Umbilical cord (tissue), 2 donors: ENCODE results near the gene PPP6R2. TPM values are rescaled to one million over a fixed set of nuclear protein-coding genes. Genes with fewer than 3 reads are reported as not detected.

Source experiments
- DNase-seq: peaks from one replicate; pipeline ENCODE4 v3.0.0-alpha.2; 2015; ENCODE audit warnings: low spot score
- total RNA-seq: library from RNA; depleted of rRNA; stranded (reverse); fragments of >200 nt; gene quantifications from one replicate; pipeline ENCODE4 v1.2.3, GENCODE V29; 2014; ENCODE audit warnings: low replicate concordance; ENCODE audit not compliant: insufficient read depth

PPP6R2 gene
- total RNA-seq, 1 donor from 2014 or later = 43.8 TPM

DNA sequence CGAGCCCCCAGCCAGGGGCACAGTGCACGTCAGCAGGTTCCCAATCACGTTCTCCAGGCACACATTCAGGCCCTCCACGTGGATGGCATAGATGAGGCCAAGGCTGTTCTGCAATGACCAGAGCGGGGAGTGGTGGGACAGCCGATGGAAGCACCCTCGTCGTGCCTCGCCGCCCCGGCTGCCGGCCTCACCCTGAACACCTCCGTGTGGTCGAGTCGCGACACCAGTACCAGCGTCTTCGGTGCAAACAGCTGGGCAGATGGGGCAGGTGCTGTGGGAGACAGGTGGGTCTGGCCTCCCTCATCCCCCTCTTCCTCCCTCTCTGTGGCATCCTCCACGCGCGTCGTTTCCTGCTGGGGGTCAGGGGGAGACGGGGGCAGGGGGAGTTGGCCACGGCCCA, 124.2 kb downstream of the PPP6R2 start:
- no peak for DNase-seq

DNA sequence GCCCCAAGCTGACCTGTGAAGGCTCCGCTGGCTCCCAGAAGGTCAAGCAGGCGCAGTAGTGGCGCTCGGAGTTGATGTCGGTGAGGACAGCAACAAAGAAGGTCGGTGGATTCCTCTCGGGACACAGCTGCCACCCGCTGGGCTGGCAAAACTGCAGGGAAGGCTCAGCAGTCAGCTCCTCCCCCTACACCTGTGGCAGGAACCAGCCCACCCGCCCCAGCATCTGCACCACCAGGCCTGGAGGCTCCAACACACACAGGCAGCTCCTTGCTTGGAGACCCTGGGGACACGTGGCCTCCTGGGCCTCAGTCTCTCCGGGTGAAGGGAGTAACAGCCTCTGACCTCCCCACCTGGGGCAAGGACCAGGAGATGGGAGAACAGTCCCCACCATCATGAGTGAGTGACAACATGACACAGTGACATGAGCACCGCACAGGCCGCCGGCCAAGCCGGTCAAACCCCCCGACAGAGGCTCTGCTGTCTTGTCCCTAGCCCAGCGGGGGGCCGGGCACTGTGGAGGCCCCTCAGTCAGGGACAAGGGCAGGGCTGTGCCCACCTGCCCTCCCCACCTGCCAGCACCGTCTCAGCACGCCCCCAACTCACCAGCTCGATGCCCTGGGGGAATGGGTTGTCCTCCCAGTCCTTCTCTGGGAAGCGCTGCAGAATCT, 124.8 kb downstream of the PPP6R2 start:
- no peak for DNase-seq

DNA sequence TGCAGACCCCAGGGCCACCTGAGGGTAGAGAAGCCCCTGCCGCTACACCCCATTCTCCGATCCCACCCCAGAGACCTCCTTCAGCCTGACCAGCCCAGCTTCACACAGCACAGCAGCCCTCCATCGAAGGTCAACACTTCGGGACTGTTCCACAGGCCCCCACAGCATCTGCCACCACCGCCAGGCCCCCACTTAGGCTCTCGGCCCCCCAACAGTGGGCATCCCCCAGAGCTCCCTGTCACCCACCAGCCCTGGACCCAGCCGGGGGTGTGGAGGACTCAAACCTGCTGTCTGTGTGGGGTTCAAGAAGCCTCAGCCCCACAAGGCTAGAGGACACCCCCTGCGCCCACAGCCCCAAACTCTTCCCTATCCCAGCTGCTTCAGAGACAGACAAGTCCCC, 125.5 kb downstream of the PPP6R2 start:
- no peak for DNase-seq

DNA sequence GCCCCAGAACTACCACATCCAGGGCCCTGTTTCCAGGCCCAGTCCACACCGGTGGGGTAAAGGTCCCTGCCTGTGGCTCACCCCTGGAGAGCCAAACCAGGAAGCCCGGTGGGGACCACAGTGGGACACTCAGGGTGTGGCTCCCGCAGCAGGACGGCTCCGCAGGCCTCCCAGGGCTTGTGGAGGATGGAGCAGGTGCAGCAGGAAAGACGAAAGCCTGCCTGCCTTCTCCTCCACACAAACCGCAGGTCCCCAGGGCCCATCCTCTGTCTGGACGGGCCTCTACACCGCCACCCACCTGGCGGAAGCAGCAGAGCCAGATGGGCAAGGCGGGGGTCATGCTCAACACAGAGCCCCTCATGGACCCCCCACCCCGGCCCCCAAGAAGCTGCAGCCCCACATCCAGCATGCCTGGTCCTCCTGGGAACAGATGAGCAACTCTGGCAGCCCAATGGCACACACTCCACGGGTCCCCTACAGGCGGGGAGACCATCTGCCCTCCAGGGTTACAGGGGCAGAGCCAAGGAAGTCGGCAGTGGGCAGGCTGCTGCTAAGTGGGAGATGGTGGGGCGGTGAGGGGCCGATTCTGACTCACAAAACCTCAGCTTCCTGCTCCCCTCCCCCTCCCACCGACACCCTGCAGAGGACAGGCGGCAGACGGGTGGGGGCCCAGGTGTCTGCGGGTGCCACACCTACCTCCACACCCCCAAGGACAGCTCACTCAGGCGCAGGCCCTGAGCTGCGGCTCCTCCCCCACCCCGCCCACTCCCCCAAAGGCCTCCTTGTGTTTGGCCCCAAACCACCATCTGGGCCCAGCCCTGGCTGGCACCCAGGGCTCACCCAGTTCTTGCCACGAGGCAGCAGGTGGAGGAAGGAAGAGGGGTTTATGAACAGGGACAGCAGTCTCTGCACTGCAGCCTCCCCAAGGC, 126.5 kb downstream of the PPP6R2 start:
- DNase-seq = peak; percentile 39

DNA sequence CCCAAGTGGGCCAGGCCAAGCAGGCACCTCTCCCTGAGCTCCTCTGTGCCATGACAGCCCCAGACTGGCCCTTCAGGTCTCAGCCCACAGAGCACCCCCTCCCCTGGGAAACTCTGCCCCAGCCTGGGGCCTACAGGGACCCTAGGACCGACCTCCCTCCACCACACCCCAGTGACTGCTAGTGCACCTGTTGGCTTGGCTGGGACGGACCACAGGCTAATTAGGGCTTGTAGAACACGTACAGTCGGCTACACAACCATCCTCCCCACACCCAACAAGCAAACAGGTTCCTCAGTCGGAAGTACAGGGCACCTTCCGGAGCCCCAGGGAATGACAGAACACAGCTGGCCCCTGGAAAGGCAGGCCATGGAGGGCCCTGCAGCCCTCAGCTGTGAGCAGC, 127.4 kb downstream of the PPP6R2 start:
- no peak for DNase-seq

DNA sequence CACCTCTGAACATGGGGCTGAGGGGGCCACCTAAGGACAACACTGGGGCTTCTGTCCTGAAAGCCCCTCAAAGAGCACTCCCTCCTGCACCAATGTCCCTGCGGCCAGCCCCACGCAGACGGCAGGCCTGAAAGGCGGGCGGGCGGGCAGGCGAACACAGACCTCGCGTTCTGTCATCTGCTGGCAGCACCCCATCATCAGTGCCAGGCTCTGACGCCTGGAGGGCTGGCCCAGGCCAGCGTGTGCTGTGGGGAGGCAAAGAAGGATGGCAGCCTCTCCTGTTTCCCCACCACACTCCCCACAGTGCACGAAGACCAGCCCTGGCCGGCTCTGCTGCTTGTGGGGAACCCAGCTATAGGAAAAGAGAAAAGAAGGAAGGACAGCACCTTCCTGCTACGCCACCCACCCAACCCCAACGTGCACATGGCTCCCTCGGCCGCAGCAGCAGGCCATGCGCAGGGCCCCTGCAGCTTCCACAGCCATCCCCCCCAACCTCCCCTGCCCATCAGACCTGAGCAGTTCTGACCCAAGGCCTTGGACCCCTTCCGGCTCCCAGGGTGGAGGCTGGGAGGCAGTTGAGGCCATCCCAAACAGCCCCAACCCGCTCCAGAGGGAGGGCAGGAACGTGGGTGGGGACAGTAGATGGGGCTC, 128.2 kb downstream of the PPP6R2 start:
- DNase-seq = no peak

DNA sequence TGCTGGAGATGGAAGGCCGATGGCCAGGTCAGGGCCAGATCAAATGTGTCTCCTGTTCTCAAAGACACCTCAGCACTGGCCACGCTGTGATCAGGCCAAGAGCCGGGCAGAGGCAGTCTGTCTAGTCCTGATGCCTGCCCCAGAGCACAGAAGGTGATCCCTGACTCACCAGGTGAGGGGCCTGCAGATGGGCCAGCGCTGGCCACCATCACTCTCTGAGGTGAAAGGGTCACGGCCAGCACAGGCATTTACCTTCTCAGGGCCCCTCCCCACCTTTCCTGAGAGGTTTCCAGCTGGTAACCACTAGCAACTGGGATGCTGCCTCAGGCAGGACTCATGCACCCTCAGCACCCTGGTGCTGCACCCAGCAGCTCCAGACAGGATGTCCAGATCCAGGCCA, 128.8 kb downstream of the PPP6R2 start:
- no peak for DNase-seq

DNA sequence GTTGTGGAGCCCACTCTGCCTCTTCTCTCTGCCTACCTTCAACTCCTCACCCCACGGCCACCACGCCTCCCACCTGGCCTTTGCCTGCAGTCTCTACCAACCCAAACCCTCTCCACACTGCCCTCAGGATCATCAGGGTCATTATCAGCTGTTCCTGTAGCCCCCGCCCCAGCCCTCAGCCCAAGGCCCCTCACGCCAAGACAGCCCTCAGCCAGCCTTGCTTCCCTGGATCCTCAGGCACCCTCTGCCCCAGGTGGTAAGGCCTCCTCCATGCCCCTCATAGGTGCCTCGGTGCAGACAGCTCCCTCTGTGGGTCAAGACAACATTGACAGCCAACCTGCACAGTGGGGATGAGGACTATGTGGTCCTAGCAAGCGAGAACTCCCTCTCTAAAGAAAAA, 130.0 kb downstream of the PPP6R2 start:
- no peak for DNase-seq

DNA sequence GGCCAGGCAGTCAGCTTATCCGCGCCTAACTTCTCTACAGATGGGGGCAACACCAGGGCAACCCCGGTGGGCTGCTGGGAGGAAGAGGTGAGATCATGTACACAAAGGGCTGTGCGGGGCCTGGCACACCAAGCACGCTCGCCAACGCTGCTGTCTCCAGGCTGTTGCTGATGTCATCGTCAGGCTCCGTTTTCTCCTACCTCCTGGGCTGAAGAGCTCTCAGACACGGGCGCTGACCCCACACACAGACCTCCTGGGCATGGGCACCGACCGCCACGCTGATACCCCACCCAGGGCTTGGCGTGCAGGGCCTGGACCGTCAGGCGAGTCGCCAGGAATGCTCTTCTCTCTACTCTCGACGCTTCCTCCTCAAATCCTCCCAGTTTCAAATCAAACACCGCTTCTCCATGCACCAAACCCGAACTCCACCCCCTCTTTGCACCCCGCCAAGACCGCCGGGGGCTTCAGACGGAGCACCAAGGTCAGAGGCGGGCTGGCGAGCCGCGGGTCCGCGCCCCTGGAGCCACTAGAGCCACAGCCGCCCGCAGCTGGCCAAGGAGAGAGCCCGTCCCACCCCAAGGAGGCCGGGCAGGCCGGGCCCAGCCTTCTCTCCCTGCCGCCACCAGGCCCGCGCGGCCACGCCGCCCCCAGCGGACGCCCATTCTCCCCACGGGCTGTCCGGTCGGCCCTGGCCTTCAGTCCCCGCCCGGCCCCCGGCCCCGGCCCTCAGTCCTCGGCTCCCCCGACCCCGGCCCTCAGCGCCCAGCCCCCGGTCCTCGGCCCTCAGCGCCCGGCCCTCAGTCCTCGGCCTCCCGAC, 130.9 kb downstream of the PPP6R2 start:
- DNase-seq = peak; percentile 34

DNA sequence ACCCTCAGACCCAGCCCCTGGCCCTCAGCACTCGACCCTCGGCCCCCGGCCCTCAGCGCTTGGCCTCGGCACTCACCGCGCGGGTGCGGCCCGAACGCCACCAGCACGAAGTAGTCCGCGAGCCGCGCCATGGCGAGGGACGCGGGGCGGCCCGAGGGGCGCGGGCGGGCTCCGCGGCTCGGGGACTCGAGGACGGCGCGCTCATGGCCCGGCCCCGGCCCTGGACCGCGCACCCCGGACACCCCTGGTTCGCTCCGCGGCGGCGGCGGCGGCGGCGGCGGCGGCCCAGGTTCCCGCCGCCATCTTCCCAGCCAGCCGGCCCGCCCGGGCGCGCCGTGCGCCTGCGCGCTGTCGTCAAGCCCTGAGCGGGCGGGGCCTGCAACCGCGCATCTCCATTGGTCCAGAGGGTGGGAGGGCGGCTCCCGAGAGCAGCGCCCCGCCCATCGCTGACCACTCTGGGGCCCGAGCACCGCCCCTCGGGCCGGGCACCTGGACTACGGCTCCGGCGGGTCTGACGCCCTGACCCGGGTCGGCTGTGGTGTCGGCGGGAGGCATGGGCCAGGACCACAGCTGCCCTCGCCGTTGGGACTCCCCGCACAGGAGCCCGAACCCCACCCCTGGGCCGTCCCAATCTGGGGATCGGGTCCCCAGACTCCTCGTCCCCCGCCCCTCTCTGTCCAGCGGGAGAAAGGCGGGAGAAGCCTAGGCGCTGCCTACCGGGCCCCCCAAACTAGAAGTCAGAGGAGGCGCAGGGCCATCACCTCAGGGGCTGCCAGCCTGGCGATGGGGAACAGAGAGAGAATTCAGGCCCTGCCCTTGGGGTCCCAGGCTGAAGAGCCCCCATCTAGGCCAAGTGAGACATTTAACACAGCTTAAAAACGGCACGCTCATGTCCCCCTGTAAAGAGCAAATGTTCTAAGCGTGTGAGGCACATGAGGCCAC, 131.9 kb downstream of the PPP6R2 start, which contains the start of gene SBF1:
TSS of gene SBF1 (minus strand) at position 326 of the 942 bp plus-strand sequence. CDS start at position 131, 195 bp downstream.
- peak; percentile 93 for DNase-seq

DNA sequence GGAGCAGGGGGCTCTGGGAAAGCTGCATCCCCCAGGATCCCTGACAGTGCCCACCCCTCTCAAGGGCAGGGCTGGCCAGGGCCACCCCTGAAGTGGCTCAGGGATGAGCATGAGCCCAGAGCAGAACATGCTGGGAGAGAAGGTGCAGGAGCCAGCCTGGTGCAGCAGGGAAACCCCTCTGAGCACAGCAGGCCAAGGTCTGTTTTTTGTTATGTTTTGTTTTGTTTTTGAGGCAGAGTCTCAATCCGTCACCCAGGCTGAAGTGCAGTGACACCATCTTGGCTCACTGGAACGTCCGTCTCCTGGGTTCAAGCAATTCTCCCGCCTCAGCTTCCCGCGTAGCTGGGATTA, 132.5 kb downstream of the PPP6R2 start:
- DNase-seq = no peak

DNA sequence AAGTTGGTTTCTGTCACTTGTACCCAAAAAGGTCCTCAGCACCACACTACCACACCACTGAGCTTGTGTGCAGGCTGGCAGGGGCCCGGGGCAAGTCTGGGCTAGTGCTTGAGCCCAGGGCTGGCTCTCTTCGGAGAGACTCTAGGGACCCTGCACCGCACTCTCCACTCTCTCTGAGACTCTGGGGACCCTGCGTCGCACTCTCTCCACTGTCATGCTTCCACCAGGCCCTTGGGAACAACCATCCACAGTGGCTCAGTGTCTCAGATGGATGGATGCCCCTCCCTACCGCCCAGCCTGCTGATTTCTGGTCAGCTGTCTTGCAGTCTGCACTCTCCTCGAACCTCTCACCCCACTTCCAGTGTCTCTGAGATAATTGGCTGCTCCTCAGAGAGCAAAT, 133.7 kb downstream of the PPP6R2 start:
- no peak for DNase-seq

DNA sequence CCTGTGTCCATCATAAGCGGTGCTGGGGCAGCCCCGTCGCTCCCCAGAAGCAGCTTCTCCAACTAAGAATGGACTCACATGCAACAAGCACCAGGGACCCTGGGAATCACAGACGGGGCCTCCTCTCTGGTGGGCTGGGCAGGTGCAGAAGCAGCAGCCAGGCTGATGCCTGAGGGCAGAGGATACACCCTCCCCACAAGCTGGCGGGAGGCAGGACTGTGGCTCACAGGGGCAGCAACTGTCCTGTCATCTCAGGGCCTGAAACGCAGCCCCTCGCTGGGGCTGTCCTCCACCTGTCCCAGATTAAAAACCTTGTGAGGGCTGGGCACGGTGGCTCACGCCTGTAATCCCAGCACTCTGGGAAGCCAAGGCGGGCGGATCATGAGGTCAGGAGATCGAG, 134.8 kb downstream of the PPP6R2 start:
- no peak for DNase-seq

DNA sequence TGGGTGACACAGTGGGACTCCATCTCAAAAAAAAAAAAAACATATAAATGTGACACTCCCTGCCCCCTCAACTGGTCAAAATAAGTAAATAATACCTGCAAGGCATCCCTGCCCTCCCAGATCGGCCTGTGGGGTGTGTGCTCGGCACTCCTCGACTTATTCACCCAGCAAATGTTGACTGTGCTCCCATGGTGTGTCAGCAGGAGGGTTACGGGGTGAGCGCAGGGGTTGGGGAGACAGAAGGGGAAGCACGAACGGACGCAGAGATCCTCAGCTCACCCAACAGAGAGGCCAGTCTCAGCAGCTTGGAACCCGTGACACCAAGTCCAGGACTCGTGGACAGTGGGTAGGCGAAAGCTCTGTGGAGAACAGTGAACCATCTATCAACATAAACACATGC, 136.6 kb downstream of the PPP6R2 start:
- no peak for DNase-seq

DNA sequence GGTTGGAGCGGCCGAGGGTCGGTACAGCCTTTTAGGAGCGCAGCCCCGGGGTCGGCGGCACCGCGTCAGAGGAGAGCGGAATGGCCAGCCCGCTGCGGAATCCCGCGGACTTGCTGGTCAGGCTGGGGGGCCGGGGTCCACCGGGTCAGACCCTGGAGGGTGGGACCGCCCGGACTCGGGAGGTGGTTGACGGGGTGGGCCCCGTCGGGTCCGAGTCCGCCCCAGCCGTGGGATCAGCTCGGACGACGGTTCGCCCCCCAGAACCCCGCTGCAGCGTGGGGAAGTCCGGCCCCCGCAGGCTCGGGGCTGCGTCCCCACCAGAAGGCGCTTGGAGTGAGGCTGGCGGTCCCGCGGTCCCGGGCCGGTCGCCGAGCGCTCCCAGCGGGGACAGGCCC, 137.9 kb downstream of the PPP6R2 start:
- DNase-seq = no peak

DNA sequence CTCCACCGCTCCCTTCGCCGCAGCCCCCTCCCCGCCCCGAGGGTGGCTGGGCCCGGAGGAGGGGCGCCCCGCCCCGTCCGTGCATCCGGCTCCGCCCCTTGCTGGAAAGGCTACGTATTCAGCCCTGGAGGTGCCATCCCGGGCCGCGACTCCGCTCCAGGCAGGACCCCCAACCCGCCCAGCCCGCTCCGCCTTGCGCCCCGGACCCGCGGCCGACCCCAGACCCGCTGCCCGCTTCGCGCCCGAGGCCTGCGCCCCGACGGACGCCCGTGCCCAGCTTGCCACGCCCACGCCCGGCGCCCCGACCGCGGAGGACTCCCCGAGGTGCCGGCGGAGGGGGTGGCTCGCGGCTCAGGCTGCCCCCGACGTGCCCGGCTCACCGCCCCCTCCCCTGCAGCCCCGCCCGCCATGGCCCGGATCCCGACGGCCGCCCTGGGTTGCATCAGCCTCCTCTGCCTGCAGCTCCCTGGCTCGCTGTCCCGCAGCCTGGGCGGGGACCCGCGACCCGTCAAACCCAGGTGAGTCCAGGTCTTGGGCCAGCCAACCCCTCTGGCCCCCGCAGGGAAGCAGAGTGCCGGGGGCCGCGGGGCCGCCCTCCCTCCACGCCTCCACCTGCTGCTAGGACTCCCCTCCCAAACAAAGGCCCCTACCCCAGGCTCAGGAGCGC, 138.4 kb downstream of the PPP6R2 start, which contains the start of gene ADM2:
TSS of gene ADM2 (plus strand) at position 104 of the 667 bp plus-strand sequence. CDS start at position 409, 305 bp downstream.
- DNase-seq = no peak

DNA sequence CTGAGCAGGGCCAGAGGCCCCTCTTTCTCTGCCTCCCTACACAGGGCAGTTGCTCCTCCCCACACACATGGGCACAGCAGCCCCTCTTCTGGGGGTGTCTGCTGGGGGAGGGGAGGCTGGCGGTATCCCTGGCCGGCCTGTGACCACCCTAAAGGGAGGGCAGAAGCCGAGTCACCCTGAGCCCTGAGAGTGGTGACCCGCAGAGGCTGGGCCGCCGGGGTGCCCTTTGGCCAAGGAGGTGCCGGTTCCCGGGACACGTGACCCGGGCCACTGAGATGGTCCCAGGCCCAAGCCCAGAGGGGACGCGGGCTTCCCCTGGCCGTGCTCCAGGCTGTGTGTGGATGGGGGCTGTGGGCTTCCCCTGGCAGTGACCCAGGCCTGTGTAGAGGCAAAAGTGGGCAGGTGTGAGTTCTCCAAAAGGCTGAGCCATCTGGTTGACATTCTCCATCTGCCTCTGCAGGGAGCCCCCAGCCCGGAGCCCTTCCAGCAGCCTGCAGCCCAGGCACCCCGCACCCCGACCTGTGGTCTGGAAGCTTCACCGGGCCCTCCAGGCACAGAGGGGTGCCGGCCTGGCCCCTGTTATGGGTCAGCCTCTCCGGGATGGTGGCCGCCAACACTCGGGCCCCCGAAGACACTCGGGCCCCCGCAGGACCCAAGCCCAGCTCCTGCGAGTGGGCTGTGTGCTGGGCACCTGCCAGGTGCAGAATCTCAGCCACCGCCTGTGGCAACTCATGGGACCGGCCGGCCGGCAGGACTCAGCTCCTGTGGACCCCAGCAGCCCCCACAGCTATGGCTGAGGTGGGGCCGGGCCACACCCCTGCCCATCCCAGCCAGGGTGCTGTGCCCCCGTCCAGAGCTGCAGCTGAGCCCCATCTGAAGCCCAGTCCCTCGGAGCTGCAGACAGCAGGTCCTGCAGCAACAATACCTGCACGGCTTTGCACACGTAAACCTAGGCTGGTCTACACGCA, 139.3 kb downstream of the PPP6R2 start:
- no peak for DNase-seq

DNA sequence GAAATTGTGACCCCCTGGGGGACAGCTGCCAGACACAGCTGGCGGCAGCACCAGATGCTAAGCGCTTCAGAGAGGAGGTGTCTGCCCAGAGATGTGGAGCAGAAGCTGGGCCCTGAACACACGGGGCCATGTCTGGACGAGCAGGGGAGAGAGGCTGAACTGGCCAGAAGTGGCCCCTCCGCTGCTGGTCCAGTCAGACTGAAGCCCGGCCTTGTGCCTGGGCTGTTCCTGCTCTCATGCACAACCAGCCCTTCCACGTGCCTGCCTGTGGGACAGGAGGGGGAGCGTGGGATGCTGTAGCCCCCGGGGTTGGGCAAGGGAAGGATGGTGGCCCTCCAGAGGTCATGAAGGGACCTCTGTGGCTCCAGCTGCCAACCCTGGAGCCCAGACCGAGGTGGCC, 140.0 kb downstream of the PPP6R2 start:
- DNase-seq = no peak

DNA sequence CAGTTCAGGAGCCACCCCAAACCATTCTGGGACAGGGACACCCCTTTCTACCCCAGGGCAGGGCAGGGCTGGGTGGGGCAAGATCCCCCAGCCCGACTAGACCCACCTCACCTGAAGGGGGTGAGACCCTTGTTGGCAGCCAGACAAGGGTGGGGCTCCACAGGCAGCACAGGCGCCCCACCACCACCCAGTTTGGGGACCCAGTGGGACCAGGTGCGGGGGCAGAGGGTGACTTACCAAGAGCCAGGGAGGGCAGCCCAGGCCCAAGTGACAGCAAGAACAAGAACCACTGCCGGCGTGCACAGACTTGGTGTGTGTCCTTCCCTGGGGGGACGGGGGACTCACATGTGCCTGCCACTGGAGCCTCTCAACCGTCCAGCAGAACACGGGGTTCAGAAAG, 140.4 kb downstream of the PPP6R2 start:
- no peak for DNase-seq
